NCI-H2107 treated with DMSO at 0.1 percent for 48 hours (cell line): ENCODE measurements around the gene CNTNAP5.

Experiments used
- DNase-seq: peaks from one replicate; lab custom pipeline; 2025; ENCODE audit not compliant: unreplicated experiment; lab: John Stamatoyannopoulos, UW

Gene CNTNAP5

DNA sequence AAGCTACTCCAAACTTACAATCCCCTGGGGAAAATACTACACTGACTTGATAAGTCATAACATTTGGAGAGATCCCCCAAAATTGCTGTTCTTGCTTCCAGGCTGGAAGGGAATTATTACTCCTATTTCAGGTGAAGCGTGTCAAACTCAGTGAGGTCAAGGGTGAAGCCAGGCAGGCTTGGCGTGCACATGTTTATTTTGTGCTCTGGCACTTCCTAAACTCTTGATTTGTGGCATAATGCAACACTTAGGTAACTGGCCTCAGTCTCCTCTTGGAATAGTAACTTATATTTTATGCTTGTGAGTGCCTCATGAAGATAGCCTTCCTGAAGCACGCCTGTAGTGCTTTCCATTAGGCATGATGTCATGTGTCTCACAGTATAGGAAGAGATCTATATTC, 751.2 kb downstream of the CNTNAP5 start:
- DNase-seq, result no peak

DNA sequence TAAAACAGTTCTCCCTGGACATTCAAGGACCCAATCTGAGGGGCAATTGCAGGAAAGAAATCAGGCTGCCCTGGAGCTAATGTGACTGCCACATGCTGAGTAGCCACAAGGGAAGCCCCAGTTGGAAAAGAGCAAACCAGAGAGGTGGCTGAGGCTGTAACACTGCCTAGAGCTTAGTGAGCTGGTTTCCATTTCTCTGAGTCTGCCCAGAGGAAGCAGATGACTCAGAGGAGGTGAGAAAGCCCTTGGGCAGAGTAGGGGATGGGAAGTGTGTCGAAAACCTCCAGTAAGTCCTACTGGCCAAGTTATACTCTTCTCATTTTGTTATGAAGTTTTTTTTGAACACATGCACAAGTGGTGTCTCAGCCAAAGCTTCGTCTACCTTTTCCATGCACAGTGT, 753.0 kb downstream of the CNTNAP5 start:
- DNase-seq, result no peak

DNA sequence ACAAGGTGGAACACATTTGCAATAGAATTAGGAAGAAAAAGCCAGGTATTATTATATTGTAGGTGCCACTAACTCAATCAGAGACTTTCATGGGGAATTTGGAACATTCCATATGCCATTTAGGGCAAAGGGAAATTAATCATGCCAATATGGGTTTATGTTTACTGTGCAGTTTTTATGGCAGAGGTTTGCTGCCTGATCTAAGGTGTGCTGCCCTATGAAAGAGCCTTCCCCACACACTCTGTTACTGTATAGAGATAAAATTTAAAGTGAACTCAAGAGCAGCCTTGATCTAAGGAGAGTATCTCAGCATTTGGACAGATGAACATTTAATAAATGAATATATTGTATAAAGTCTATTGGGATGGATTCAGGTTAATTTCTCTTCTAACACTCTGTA, 771.6 kb downstream of the CNTNAP5 start:
- no peak for DNase-seq

DNA sequence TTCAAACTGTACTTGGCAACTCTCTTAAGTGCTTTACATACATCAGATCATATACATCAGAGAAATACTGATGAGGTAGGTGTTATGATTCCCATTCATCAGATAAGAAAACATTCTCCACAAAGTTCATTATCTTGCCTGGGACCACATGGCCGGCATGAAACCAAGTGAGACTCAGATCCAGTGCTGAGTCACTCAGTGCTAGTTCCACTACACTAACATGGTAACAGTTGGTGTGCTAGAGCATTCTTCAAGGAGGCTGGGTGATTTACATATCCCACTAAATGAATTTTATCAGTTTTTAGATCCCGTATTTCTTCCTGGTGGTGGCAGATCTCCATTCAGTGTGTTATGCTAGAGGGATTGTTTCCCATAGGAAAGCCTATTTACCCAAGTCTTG, 772.0 kb downstream of the CNTNAP5 start:
- DNase-seq, result no peak

DNA sequence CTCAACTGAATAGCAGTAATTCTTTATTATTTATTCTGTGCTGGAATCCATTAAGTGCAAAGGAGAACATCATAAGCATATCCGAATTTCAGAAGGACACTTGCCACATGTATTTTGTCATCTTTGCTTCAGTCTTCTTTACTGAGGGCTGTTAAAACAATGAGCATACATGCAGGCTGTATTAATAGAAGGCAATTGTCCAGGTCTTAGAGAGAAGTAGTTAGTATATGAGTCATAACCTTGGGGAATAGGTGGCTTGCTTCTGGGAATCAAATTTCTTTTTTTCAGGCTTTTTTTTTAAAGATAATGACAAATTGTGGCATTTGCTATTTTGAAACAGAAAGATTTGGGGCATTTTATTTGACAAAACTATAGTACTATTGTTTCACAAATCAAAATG, 773.5 kb downstream of the CNTNAP5 start:
- DNase-seq, result no peak

DNA sequence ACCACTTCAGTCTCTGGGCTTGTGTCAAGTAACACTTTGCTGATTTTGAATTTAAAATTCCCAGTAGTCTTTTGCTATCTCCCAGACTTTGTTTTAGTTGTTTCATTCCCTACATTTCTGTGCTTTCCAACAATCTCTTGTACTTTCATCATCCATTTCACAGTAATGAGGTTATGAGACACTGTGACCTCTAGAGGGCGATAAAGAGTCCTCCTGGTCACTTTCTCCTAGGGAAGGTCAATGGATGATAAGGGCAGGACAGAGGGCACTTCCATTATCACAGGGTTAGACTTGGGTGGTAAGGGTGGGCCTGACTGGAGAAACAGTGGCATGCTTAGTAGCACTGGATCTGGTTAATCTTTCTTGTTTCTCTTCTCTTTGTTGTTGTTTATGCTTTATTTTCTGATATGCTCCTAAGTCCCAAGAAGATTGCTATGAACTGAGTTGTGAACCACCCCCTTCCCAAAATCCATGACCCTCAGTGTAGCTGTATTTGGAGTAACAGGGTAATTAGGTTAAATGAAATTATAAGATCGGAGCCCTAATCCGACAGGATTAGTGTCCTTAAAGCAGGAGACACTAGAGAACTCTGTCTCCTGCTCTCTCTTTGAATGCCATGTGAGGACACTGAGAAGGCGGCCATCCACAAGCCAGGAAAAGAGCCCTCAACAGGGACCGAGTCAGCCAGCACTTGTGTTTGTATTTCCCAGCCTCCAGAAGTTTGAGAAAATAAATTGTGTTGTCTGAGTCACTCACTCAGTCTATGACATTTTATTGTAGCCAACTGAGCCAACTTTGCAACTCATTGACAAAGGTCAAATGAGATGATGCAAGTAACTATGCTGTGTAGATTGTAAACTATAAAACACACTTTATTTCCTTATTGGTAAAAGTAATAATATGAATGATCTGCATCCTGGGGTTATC, 779.2 kb downstream of the CNTNAP5 start:
- DNase-seq, result no peak

DNA sequence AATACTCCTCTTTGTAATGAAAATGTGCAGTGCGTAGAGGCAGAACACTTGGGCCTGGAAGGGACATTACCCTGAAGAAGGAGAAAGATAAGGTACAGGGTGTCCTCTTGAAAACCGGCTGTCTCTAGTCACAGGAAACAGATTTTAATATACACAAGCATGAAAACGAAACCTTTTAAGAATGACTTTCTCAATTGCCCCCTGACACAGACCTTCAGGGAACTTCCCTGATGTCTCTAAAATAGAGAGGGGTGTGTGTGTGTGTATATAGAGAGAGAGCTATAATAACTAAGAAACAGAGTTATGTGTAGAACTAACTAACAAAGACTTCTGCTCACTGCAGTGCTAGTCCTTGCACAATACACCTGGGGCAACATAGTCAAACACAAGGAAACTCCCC, 780.0 kb downstream of the CNTNAP5 start:
- DNase-seq, result no peak

DNA sequence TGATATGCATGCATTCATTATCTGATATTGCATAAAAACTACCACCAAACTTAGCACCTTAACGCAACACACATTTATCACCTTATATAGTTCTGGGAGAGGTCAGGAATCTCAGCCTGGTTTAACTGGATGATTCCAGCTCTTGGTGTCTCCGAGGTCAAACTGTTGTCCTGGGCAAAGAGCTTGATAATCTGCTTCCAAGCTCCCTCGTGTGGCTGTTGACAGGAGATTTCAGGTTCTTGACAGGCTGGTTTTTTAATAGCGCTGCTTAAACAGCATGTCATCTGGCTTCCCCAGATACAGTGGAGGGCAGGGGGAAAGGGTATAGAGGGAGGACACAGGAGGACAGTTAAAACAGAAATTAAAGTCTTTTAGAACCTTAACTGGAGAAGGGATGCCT, 785.0 kb downstream of the CNTNAP5 start:
- DNase-seq, result peak; percentile 12

DNA sequence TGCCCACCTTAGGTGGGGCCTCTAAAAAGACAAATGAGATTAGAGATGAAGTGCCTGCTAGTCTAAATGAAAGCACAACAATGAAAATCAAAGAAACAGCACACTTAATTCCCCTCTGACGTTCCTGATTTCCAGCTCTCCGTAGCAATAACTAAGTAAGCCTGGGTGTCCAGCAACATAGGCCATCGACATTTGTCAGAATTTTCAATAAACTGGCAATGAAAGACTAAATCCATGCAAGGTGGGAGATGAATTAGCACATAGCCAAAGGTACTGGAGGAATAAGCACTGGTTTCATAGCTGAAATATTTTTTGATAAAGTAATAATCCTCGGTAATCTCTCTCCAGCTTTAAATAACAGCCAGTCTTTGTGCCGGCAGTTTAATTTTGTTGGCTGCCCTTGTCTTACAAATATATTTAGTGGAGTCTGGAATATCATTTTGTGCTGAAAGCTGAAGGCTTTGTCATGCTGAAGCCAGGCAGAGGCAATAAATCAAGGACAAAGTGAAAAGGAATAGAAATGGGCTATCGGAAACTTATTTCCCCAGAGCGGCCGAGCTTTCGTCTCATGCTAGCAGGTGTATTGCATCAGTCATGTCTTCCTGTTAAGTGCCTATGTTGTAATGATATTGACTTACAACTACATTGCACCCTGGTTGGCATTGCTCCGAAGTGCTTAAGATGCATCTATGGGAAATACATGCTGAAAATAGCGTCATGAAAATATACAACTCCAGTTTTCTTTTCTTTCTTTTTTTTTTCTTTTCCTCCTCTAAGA, 790.1 kb downstream of the CNTNAP5 start:
- DNase-seq, result no peak

DNA sequence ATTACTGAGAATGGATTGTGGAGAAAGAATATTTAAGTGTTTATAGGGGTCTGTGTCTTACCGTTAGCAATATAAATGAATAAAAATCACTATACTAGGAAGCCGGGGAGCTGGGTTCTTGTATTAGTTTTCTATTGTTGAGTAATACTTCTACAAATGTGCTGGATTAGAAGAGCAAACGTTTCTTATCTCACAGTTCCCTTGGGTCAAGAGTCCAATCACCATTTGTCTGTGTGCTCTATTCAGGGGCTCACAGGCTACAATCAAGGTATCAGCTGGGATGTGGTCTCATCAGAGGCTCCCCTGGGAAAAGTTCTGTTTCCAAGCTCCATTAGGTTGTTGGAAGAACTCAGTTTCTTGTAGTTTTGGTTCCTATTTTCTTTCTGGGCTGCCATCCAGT, 790.9 kb downstream of the CNTNAP5 start:
- DNase-seq, result no peak

DNA sequence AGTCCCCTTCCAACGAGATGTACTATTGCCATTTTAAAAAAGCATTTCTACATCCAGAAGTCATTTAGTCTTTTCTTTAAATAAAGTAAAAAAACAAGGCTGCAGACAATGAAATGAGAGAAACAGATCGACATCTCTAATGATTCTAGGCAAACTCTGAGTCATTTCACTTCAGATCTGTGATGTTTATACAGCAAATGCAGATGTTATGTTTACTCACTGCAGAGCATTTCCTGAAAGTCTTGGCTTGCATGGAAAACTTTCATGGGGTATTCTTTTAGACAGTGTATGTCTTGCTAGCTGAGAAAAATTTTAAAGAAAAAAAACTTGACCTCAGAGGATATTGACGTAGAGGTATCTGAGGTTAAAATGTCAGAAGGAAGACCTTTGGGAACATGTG, 797.4 kb downstream of the CNTNAP5 start:
- no peak for DNase-seq

DNA sequence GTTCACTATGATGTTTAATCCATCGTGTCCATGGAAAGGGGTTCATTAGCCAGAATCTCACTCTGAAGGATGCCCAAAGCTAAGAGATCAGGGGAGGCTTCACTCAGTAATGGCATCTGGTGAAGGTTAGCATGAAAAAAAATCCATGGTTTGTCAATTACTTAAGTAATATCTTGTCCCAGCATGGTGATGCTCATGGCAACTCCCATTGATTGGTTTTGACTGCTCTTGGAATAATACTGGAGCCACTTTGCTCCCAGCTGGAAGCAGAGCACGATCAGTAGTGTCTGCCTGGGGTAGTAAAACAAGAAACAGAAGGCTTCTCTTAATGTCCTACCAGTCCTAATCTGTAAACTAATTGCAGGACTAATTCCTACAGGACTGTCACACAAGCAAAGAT, 799.4 kb downstream of the CNTNAP5 start:
- DNase-seq, result no peak

DNA sequence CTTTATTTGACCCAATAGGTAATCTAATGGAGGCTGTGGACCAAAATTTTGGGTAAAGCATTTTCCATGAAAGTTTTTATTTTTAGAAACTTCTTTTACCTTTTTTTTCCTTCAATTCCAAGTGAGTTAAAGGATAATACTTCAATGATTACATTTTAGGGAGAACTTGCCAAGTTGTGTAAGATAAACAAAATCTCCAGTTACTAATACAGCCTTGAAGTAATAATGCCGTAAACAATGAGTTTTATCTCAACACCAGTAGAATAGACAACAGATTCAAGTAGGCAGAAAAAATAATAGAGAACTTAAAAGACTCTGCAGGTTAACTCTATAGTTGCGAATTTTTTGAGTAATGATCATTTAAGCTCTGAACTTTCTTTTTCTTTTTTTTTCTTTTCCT, 807.4 kb downstream of the CNTNAP5 start:
- no peak for DNase-seq

DNA sequence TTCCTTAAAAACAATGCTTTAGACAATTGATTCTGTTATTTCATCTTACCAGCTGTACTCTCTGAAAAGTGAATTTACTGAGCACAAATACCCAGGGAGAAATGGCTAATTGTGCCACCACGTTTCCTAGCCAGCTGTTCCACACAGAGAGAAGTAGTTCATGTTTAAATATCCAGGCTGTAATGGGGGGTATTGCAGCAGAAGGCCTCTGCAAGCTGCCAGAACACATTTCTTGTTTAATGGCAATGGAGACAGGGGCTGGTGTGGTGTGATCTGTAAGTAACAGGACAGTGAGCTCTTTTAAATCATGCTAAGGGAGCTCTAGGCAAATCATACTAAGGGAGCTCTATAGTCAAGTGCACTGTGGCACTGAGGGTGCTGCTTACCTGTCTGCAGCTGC, 809.2 kb downstream of the CNTNAP5 start:
- DNase-seq, result no peak

DNA sequence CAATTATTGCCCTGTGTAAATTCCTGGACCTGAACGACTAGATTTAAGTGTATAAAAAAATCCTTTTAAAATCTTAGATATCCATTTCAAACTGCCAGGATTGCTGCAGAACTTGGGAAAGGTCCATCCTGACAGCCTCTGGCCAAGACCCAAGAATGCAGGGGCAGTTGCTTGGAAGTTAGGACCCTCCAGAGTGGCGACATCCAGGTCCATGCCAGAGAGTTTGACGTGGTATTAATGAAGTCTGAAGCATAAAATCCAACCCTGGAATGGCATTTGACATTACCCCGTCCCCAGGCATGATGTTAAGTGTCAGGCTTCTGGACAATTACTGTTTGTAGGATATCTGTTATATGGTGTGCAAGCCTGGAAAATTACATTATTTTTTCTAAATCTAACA, 810.2 kb downstream of the CNTNAP5 start:
- no peak for DNase-seq

DNA sequence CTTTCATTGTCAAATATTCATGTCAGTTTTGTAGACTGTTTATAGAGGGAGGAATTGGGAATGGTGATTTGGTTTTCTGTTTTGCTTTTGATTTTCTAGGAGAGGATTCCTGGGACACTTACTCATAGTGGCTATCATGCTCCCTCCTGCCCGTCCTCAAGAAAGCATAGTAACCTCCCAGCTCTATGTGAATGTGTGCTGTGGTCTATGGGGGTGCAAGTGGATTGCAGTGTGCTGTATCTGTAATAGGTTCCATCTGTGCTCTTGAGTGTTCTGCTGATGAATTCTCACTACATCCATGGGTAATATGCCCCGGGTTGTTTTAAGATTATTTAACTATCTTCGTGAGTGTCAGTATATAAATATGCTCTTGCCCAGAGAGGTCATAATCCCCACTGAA, 811.3 kb downstream of the CNTNAP5 start:
- DNase-seq, result no peak

DNA sequence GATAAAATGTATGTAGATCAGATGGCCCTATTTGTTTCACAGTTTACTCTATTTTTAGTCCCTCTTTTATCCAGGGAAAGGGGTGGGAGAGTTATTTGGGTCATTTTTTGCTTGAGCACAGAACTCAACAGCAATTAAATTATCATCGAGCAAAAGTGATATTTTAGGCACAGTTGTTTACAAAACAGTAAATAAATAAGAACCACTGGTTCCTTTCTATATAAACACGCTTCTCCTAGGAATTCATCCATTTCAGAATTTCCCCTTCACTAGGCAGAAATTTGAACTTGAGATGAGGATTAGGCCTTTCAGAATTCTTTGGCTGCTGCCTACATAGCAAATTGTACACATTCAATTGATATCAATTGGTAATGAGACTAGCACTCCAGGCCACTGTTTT, 812.4 kb downstream of the CNTNAP5 start:
- no peak for DNase-seq

DNA sequence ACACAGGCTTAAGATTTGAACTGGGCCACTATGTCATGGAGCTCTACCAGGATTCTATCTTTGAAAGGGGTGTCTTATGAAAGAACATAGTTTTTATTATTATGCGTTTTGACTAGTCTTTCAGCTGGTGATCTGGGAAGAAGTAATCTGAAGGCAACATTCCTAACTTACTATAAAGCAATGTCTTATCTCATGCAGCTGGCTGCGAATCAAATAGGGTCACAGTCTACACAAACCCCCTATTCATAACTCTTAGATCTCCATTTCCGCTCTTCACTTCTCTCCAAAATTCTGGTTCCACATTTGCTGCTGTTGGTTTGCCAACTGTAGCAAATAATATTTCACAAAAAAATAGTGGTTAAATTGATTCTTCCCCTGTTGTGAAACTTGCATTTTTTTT, 813.3 kb downstream of the CNTNAP5 start:
- DNase-seq, result no peak

DNA sequence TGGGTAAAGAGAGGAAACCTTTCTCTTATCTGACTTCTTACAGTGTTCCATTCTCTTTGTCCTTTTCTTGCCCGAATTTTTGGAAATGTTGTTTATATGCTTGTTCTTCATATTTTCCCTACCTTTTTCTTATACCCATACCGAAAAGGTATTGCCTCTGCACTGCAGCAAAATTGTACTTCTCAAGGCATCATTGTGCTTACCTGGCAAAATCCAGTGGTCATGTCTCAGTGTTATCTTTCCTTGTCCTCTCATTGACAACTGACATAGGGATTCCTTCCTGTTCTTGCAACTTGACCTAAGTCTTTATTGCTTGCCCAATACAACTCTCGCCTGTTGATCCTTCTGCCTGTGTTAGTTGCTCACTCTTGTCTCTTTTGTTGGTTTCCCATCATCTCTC, 842.2 kb downstream of the CNTNAP5 start:
- DNase-seq, result no peak

DNA sequence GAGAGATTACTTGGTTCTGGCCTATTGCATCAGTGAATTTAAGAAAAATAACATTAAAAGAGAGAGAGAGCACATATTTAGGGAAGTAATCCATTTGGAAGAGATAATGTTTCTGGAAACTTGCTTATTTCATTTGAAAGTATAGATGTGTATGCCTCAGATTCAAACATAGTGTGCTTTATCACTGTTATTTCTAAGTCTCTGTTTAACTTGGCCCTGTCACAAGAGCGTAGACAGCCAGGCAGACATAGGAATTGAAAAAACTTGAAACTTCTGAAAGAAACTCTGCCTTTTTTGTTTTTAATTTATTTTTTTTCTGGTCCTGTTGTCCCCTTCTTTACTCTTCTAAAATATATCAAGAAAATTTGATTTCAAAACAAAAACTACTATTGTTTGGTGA, 849.1 kb downstream of the CNTNAP5 start:
- no peak for DNase-seq

DNA sequence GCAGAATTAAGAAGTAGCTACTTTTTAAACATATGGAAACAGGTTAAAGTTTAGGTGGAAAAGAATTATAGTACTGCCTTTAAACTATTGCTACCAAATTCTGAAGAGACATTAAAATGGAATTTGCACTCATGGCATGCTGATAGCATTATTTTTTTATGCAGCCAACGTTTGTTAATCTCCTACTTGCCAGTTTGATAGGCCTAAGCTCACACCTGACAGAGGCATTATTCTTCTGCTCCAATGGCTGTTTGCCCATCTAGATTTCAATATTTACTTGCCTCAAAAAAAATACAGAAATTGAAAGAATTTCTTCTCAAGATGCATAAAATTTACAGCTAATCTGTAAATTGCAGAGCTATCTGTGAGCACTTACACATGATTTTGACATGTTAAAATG, 849.6 kb downstream of the CNTNAP5 start:
- no peak for DNase-seq

DNA sequence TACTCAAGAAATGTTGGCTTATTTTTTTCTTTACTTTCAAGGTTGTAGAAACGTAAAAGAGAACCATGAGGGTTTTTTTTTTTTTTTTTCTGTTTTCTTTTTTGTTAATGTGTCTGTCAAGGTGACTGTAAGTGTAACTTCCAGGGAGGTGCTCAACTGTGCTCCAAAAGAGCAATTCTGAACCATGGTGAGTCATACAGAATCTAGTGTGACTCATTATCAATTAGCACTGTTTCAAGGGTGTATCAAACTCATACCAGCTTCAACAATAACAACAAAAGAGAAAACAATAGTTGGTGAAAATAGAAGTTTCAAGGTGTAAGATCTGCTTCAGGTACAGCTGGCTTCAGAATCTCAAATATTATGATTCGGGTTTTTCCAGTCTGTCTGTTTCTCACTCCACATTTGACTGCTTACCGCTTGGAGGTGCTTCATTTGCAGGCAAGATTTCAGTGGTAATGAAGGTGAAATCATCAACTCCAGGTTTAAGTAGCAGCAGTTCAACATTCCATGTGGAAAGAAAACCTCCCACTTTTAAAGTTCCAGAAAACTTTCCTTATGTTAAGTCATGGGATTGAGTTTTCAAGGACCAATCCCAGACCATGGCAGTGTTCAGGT, 850.6 kb downstream of the CNTNAP5 start:
- no peak for DNase-seq
